Skeletal muscle satellite cell (primary cell): ENCODE data around the gene HDGFL2.

Experiments
- H3K27me3 ChIP-seq: 2 replicates; pipeline ENCODE4 v1.7.0; 2013; ENCODE audit warnings: low read length; ENCODE audit not compliant: control insufficient read depth, insufficient read depth
- H3K36me3 ChIP-seq: 2 replicates; pipeline ENCODE4 v1.7.0; 2013; ENCODE audit warnings: mild to moderate bottlenecking, control low read depth, low read length; ENCODE audit not compliant: insufficient read depth
- H3K4me1 ChIP-seq: 2 replicates; pipeline ENCODE4 v1.7.0; 2013; ENCODE audit warnings: low read length; ENCODE audit not compliant: control insufficient read depth, insufficient read depth
- H3K4me2 ChIP-seq: 2 replicates; pipeline ENCODE4 v1.7.0; 2013; ENCODE audit warnings: mild to moderate bottlenecking, low read length
- H3K4me3 ChIP-seq: 2 replicates; pipeline ENCODE4 v1.7.0; 2013; ENCODE audit warnings: low read length
- H3K9ac ChIP-seq: 2 replicates; pipeline ENCODE4 v1.7.0; 2013; ENCODE audit warnings: mild to moderate bottlenecking, low read depth, low read length, moderate library complexity
- H3K9me3 ChIP-seq: replicated peaks from 2 replicates; pipeline ENCODE4 v1.7.0; 2013; ENCODE audit warnings: mild to moderate bottlenecking, control low read depth, low read length

Gene HDGFL2

DNA sequence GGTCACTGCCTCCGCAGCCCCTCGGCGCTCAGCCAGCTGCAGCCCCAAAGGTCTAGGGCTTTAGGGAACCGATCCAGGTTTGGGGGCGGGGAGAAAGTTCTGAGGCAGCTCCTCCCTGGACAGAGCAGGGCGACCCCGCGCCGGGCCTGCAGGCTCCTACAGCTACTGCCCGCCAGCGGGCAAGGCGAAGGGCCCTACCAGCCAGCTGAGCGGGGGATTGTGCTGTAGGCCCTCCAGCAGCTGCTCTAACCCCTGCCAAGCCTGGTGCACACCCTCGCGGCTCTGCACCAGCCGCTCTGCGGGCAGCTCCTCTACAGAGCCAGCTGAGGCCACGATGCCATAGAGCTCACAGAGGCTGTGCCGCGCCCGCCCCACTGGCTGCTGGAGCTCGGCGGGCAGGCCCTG, 32.2 kb downstream of the HDGFL2 start:
- Histone ChIP-seq H3K27me3 (no peaks in the 10 kb centered on the region), H3K4me1 (peaks cover 17% of the 10 kb centered on the region), H3K4me2 (no peak overlapping the region), H3K36me3 (peaks cover 25% of the 10 kb centered on the region), H3K4me3 (no peak overlapping the region), H3K9me3 (no peaks in the 10 kb centered on the region), H3K9ac (no peak overlapping the region)

- Histone ChIP-seq H3K4me3 (no peak overlapping the region), H3K9ac (no peak overlapping the region), H3K27me3 (no peaks in the 10 kb centered on the region), H3K4me2 (no peak overlapping the region), H3K9me3 (no peaks in the 10 kb centered on the region), H3K36me3 (peaks cover 25% of the 10 kb centered on the region), H3K4me1 (peaks cover 17% of the 10 kb centered on the region)
Measured at GRCh38 chr19:4504891-4505569, 32.9 kb downstream of the HDGFL2 start.

DNA sequence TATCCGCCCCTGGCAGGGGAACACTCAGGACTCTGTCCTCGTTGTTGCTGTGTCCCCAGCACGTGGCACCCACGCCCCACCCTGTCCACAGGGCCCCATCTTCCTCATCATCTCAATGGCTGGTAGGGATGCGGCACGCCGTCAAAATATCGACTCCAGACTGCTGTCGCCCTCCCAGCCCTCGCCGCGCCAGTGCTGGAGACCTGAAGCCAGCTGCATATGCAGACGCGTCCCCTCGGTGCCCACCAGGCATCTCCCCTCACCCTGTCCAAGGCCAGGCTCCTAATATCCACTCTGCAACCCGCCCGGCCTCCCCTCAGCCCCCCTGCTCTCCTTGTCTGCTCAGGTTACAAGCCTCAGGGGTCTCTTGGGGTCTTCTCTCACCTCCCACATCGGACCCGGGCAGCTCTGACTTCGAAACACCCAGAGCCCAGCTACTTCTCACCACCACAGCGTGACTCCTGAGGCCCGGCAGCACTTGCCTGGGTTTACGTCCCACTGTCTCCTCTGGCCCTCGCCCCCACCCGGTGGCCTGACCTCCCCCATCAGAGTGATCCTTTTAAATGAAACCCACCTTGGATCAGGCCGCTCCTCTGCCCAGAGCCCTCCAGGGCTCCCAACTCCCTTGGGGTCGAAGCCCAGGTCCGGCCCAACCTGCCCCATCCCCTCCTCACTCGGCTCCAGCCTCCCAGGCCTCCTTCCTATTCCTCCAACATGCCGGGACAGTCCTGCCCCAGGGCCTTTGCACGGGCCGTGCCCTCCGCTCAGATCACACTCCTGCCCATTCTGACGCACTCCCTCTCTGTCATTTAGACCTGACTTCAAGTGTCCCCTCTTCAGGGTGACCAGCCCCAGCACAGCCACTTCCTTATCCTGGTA, 33.7 kb downstream of the HDGFL2 start:
- Histone ChIP-seq H3K9ac (no peak overlapping the region), H3K4me2 (no peak overlapping the region), H3K4me1 (peaks cover 17% of the 10 kb centered on the region), H3K36me3 (peaks cover 25% of the 10 kb centered on the region), H3K4me3 (no peak overlapping the region), H3K27me3 (no peaks in the 10 kb centered on the region), H3K9me3 (no peaks in the 10 kb centered on the region)

- Histone ChIP-seq H3K36me3 (peaks cover 19% of the 10 kb centered on the region), H3K4me2 (no peak overlapping the region), H3K4me3 (no peak overlapping the region), H3K9ac (no peak overlapping the region), H3K4me1 (peaks cover 17% of the 10 kb centered on the region), H3K9me3 (no peaks in the 10 kb centered on the region), H3K27me3 (no peaks in the 10 kb centered on the region)
Measured at GRCh38 chr19:4506449-4507149, 34.5 kb downstream of the HDGFL2 start.

DNA sequence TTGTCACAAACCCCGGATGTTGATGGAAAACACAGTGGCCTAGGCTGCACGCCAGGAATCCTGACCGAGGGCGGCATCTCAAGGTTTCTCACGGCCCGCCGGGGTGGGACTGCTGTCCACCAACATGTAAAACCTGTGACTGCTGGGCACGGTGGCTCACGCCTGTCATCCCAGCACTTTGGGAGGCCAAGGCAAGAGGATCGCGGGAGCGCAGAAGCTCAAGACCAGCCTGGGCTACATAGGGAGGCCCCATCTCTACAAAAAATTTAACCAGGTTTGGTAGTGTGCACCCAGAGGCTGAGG, 35.0 kb downstream of the HDGFL2 start:
- H3K27me3 ChIP-seq: no peaks in the 10 kb centered on the region
- no peaks in the 10 kb centered on the region for H3K9me3 ChIP-seq
- H3K4me1 ChIP-seq: peaks cover 17% of the 10 kb centered on the region
- no peak overlapping the region for H3K4me3 ChIP-seq
- peaks cover 16% of the 10 kb centered on the region for H3K36me3 ChIP-seq
- H3K9ac ChIP-seq: no peak overlapping the region
- no peak overlapping the region for H3K4me2 ChIP-seq

GRCh38 chr19:4507804-4508203, 35.7 kb downstream of the HDGFL2 start:
- Histone ChIP-seq H3K9ac (no peak overlapping the region), H3K36me3 (peaks cover 10% of the 10 kb centered on the region), H3K4me2 (no peak overlapping the region), H3K4me1 (peaks cover 17% of the 10 kb centered on the region), H3K9me3 (no peaks in the 10 kb centered on the region), H3K27me3 (no peaks in the 10 kb centered on the region), H3K4me3 (no peak overlapping the region)

DNA sequence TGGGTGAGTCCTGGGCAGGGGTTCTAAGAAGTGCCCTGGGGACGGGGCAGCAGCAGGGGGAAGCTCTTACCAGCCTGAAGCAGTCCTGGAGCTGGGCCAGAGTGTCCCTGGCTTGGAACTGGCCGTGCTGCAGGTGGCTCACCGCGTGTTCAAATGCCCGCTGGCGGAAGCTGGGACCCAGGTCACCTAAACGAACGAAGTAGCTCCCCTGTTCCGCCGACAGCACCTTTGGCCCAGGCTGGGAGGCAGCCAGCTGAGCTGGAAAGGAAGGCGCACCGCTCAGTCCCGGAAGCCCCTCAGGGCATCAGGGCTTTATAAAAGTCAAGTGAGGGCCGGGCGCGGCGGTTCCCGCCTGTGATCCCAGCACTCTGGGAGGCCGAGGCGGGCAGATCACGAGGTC, 36.6 kb downstream of the HDGFL2 start:
- no peaks in the 10 kb centered on the region for H3K9me3 ChIP-seq
- no peak overlapping the region for H3K9ac ChIP-seq
- no peaks in the 10 kb centered on the region for H3K27me3 ChIP-seq
- H3K4me3 ChIP-seq: no peak overlapping the region
- H3K4me1 ChIP-seq: peaks cover 17% of the 10 kb centered on the region
- H3K36me3 ChIP-seq: peaks cover 10% of the 10 kb centered on the region
- no peak overlapping the region for H3K4me2 ChIP-seq

DNA sequence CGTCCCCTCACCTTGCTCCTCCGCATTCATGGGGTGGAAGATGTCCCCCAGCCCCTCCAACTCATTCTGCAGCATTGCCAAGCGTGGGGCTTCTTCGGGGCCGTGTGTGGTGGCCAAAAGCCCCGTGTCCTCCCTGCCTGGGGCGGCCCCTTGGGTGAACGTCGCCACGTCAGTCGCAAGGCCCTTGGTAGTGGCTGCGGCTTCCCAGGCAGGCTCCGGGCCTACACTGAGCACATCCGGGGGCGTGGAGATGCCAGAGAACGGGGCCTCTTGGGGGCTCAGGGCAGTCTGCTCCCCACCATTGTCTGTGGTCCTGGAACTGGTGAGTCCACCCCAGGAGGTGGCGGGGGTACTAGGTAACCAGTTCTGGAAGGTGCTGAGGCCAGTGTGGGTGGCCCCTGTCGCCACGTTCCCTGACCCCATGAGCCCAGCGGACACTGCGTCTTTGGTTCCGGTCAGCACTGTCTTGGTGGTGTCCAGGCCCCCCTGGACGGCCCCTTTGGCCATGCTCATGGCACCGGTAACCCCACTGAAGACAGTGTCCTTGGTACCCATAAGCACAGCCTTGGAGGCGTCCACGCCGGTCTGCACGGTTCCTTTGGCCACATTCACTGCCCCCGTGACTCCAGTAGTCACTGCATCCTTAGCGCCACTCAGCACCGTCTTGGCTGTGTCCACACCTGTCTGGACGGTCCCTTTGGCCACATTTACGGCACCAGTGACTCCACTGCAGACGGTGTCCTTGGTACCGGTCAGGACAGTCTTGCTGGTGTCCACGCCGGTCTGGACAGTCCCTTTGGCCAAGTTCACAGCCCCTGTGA, 38.5 kb downstream of the HDGFL2 start:
- Histone ChIP-seq H3K4me3 (no peak overlapping the region), H3K9ac (no peak overlapping the region), H3K9me3 (no peaks in the 10 kb centered on the region), H3K4me1 (peaks cover 11% of the 10 kb centered on the region), H3K27me3 (peaks cover 2% of the 10 kb centered on the region), H3K36me3 (peaks cover 5% of the 10 kb centered on the region), H3K4me2 (no peak overlapping the region)

- no peak overlapping the region for H3K9ac ChIP-seq
- peaks cover 10% of the 10 kb centered on the region for H3K27me3 ChIP-seq
- no peak overlapping the region for H3K4me2 ChIP-seq
- peaks cover 7% of the 10 kb centered on the region for H3K4me1 ChIP-seq
- H3K9me3 ChIP-seq: no peaks in the 10 kb centered on the region
- H3K36me3 ChIP-seq: peaks cover 4% of the 10 kb centered on the region
- H3K4me3 ChIP-seq: no peak overlapping the region
Measured at GRCh38 chr19:4511300-4512054, 39.4 kb downstream of the HDGFL2 start.

DNA sequence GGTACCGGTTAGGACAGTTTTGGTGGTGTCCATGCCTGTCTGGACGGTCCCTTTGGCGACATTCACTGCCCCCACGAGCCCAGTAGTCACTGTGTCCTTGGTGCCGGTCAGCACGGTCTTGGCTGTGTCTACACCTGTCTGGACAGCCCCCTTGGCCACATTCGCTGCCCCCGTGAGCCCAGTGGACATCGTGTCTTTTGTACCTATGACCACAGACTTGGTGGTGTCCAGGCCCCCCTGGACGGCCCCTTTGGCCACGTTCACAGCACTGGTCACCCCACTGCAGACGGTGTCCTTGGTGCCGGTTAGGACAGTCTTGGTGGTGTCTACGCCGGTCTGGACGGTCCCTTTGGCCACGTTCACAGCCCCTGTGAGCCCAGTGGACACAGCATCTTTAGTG, 40.0 kb downstream of the HDGFL2 start:
- H3K4me3 ChIP-seq: no peak overlapping the region
- H3K36me3 ChIP-seq: no peaks in the 10 kb centered on the region
- peaks cover 5% of the 10 kb centered on the region for H3K4me1 ChIP-seq
- no peaks in the 10 kb centered on the region for H3K9me3 ChIP-seq
- H3K4me2 ChIP-seq: no peak overlapping the region
- H3K27me3 ChIP-seq: peaks cover 16% of the 10 kb centered on the region
- no peak overlapping the region for H3K9ac ChIP-seq
